Measurements from ENCODE around the gene BCR. TPM values are rescaled to one million over a fixed set of nuclear protein-coding genes. Genes with fewer than 3 reads are reported as not detected.

The BCR gene
- total RNA-seq, 1 experiment from 2014 or later, result 129 TPM

- CTCF ChIA-PET, result no interaction called here
- Mint-ChIP-seq H3K27ac (peak overlapping the region; percentile 25), H3K4me1 (peaks cover 64% of the 10 kb centered on the region), H3K9me3 (no peaks in the 10 kb centered on the region), H3K4me3 (no peak overlapping the region), H3K36me3 (peaks cover 12% of the 10 kb centered on the region), H3K27me3 (ENCODE audit: low read depth) (no peaks in the 10 kb centered on the region)
- DNase-seq (ENCODE audit: low spot score), result no peak
- POLR2A ChIA-PET, result no interaction called here
- peak; percentile 78 for ATAC-seq
- no peak for TF ChIP-seq EMX1 (CRISPR knock-in tag; IDR thresholded peaks at IDR 0.05)
- TF ChIP-seq CTCF (IDR thresholded peaks at IDR 0.05), result no peak
- no peak for TF ChIP-seq CBFB (CRISPR knock-in tag; IDR thresholded peaks at IDR 0.05; ENCODE audit: low read depth)
- TF ChIP-seq TEAD1 (CRISPR knock-in tag; IDR thresholded peaks at IDR 0.05), result no peak
- no peak for TF ChIP-seq TEAD4 (CRISPR knock-in tag; IDR thresholded peaks at IDR 0.05)
- TF ChIP-seq GTF2I (CRISPR knock-in tag; conservative IDR thresholded peaks at IDR 0.05), result no peak
- TF ChIP-seq, protein P1, sequence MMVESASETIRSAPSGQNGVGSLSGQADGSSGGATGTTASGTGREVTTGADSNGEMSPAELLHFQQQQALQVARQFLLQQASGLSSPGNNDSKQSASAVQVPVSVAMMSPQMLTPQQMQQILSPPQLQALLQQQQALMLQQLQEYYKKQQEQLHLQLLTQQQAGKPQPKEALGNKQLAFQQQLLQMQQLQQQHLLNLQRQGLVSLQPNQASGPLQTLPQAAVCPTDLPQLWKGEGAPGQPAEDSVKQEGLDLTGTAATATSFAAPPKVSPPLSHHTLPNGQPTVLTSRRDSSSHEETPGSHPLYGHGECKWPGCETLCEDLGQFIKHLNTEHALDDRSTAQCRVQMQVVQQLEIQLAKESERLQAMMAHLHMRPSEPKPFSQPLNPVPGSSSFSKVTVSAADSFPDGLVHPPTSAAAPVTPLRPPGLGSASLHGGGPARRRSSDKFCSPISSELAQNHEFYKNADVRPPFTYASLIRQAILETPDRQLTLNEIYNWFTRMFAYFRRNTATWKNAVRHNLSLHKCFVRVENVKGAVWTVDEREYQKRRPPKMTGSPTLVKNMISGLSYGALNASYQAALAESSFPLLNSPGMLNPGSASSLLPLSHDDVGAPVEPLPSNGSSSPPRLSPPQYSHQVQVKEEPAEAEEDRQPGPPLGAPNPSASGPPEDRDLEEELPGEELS (CRISPR knock-in tag; IDR thresholded peaks at IDR 0.05), result no peak
- TF ChIP-seq ELF4 (CRISPR knock-in tag; IDR thresholded peaks at IDR 0.05; ENCODE audit: low read depth), result no peak
- TF ChIP-seq NFATC4 (CRISPR knock-in tag; IDR thresholded peaks at IDR 0.05), result no peak
- no peak for TF ChIP-seq NR3C1 (CRISPR knock-in tag; conservative IDR thresholded peaks at IDR 0.05; ENCODE audit: low read depth)
- no peak for TF ChIP-seq MXD4 (CRISPR knock-in tag; IDR thresholded peaks at IDR 0.05; ENCODE audit: borderline replicate concordance)
- TF ChIP-seq, protein P2, sequence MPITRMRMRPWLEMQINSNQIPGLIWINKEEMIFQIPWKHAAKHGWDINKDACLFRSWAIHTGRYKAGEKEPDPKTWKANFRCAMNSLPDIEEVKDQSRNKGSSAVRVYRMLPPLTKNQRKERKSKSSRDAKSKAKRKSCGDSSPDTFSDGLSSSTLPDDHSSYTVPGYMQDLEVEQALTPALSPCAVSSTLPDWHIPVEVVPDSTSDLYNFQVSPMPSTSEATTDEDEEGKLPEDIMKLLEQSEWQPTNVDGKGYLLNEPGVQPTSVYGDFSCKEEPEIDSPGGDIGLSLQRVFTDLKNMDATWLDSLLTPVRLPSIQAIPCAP (CRISPR knock-in tag; IDR thresholded peaks at IDR 0.05), result no peak
- TF ChIP-seq PRDM15 (CRISPR knock-in tag; IDR thresholded peaks at IDR 0.05), result no peak
- TF ChIP-seq ERG (CRISPR knock-in tag; IDR thresholded peaks at IDR 0.05), result no peak
Observed at GRCh38 chr22:23192133-23192532, 11.8 kb downstream of the BCR start.

DNA sequence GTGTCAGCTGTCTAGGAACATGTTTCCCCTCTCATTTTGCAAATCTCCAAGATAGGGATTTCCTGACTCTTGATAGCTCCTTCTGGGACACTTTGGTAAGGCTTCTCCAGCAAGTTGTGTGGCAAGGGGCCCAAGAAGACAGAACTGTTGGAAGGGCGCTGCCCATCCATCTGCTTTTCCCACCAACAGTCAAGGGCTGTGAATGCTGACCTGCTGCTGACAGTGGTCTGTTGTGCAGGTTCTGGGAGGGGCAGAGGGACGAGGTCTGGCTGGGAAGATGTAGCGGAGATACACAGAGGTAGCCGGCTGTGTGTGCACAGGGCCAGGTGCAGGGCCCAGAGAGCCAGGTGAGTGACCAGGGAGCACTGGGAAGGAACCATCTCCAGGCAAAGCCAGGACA, 12.2 kb downstream of the BCR start:
- DNase-seq (ENCODE audit: low spot score) (no peak), ATAC-seq (no peak)
- H3K27me3 Mint-ChIP-seq (ENCODE audit: low read depth), result no peaks in the 10 kb centered on the region
- H3K9me3 Mint-ChIP-seq, result no peaks in the 10 kb centered on the region
- H3K4me1 Mint-ChIP-seq, result peaks cover 63% of the 10 kb centered on the region
- ChIA-PET CTCF (no interaction called here), POLR2A (no interaction called here)
- no peak overlapping the region for H3K4me3 Mint-ChIP-seq
- H3K27ac Mint-ChIP-seq, result peak overlapping the region; percentile 87
- peaks cover 10% of the 10 kb centered on the region for H3K36me3 Mint-ChIP-seq
- TF ChIP-seq NR3C1 (CRISPR knock-in tag; conservative IDR thresholded peaks at IDR 0.05; ENCODE audit: low read depth), result no peak
- no peak for TF ChIP-seq USF2 (CRISPR knock-in tag; IDR thresholded peaks at IDR 0.05)
- TF ChIP-seq MLX (CRISPR knock-in tag; IDR thresholded peaks at IDR 0.05), result no peak
- no peak for TF ChIP-seq TP53 (CRISPR knock-in tag; IDR thresholded peaks at IDR 0.05)
- no peak for TF ChIP-seq ZNF423 (CRISPR knock-in tag; IDR thresholded peaks at IDR 0.05)
- no peak for TF ChIP-seq NFATC4 (CRISPR knock-in tag; IDR thresholded peaks at IDR 0.05)
- TF ChIP-seq GTF2I (CRISPR knock-in tag; conservative IDR thresholded peaks at IDR 0.05), result no peak
- TF ChIP-seq, protein P3, sequence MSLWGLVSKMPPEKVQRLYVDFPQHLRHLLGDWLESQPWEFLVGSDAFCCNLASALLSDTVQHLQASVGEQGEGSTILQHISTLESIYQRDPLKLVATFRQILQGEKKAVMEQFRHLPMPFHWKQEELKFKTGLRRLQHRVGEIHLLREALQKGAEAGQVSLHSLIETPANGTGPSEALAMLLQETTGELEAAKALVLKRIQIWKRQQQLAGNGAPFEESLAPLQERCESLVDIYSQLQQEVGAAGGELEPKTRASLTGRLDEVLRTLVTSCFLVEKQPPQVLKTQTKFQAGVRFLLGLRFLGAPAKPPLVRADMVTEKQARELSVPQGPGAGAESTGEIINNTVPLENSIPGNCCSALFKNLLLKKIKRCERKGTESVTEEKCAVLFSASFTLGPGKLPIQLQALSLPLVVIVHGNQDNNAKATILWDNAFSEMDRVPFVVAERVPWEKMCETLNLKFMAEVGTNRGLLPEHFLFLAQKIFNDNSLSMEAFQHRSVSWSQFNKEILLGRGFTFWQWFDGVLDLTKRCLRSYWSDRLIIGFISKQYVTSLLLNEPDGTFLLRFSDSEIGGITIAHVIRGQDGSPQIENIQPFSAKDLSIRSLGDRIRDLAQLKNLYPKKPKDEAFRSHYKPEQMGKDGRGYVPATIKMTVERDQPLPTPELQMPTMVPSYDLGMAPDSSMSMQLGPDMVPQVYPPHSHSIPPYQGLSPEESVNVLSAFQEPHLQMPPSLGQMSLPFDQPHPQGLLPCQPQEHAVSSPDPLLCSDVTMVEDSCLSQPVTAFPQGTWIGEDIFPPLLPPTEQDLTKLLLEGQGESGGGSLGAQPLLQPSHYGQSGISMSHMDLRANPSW (CRISPR knock-in tag; conservative IDR thresholded peaks at IDR 0.05; ENCODE audit: low read depth), result no peak
- TF ChIP-seq E2F5 (CRISPR knock-in tag; IDR thresholded peaks at IDR 0.05), result no peak

All from WTC11 (cell line).